Fibroblast of peridontal ligament (primary cell): ENCODE data around the gene THOC7.

Experiments used
- DNase-seq: peaks from one replicate; pipeline ENCODE4 v3.0.0-alpha.2; 2010; ENCODE audit errors: extremely low read depth

THOC7 gene

GRCh38 chr3:63842127-63842526 is 21.5 kb downstream of the THOC7 start:
- no peak for DNase-seq

- DNase-seq = no peak
These were observed 21.9 kb downstream of the THOC7 start for GRCh38 chr3:63841704-63842103.

DNA sequence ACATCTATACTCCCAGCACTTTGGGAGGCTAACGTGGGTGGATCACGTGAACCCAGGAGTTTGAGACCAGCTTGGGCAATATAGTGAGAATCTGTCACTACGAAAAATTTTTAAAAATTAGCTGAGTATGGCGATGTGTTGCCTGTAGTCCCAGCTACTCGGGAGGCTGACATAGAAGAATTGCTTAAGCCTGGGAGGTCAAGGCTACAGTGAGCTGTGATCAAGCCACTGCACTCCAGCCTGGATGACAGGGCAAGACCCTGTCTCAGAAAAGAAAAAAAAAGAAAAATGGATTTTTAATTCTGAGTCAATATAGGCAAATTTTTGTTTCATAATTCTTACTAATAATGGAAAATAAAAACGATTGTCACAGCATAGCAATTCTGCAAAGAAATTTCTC is 31.2 kb downstream of the THOC7 start:
- DNase-seq = no peak

GRCh38 chr3:63830526-63830925 is 33.1 kb downstream of the THOC7 start:
- DNase-seq = no peak

GRCh38 chr3:63824309-63824708 is 39.3 kb downstream of the THOC7 start:
- peak; percentile 63 for DNase-seq

DNA sequence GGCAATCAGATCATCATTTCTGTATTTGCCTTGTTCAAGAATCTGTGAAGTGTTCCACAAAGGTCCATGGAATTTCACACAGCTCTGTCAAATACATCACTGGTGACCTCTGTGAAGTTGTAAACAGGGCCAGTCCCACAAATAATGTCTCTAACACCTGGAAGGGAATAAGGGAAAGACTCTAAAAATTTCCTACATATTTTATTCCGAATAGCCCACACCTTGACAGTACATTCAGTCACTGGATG is 44.5 kb downstream of the THOC7 start, which contains the start of gene C3orf49:
Gene C3orf49, plus strand, starts transcription at position 149 of the 248 bp plus-strand sequence. CDS start 173 bp downstream, outside the sequence.
- no peak for DNase-seq

- peak; percentile 82 for DNase-seq
These were observed 45.1 kb downstream of the THOC7 start for GRCh38 chr3:63818282-63819150.

GRCh38 chr3:63817225-63817624 is 46.4 kb downstream of the THOC7 start:
- DNase-seq = no peak

- peak; percentile 12 for DNase-seq
These were observed 49.4 kb downstream of the THOC7 start for GRCh38 chr3:63814237-63814636.

DNA sequence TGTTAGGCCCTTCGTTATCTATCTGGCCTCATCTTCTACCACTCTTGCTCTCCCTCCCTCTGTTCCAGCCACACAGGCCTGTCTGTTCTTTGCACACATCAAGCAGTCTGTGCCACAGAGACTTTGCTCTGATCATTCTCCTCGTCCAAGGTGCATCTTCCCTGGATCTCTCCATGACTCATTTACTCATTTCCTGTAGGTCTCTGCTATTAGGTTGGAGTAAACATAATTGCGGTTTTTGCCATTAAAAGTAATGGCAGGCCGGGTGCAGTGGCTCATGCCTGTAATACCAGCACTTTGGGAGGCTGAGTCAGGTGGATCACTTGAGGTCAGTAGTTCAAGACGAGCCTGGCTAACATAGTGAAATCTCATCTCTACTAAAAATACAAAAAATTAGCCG is 54.0 kb downstream of the THOC7 start:
- DNase-seq = no peak

DNA sequence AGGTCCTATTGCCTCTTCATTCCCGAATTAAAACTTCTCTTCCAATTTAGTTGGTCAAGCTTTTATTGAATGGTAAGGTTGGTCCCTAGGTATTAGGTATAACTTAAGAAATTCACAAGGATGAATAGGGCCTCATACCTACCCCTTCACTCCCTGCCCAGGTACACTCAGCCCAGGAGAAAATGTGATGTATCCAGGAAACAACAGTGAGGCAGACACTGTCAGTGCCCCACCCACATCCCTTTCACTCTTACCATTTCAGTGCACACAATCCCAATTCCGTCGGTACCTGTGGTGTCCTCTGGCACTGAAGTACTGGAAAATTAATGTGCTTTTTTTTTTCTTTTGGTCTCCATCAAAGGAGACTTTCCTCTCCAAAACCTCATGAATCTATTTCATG is 55.0 kb downstream of the THOC7 start:
- no peak for DNase-seq

GRCh38 chr3:63807961-63808565 is 55.5 kb downstream of the THOC7 start:
- DNase-seq = no peak

DNA sequence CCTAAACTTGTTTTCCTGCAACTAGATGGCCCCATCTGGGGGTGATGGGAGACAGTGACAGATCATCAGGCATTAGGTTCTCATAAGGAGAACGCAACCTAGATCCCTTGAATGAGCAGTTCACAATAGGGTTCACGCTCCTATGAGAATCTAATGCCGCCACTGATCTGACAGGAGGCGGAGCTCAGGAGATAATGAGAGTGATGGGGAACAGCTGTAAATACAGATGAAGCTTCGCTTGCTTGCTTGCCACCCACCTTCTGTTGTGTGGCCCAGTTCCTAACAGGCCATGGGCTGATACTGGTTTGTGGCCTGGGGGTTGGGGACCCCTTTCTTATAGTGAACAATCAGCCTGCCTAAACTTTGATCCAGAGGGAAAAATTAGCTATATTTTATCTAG is 59.7 kb downstream of the THOC7 start:
- DNase-seq = no peak

DNA sequence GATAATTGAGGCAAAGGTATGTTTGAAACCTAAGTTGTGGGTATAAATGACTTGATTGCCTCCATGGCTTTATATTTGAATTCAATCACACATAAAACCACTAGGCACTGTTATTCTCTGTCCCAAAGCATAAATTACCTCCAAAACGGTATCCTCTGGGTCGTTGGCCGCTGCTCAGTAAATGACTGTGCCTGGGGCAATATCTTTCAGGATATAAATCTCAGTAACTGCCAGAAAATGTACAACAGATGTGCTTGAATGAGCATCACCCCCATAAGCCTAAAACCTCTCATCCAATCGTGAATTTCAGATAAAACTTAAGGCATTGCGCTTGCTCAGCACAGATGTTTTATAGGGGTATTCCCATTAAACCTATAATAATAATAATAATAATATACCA is 63.5 kb downstream of the THOC7 start:
- no peak for DNase-seq

GRCh38 chr3:63798949-63799348 is 64.7 kb downstream of the THOC7 start:
- no peak for DNase-seq

DNA sequence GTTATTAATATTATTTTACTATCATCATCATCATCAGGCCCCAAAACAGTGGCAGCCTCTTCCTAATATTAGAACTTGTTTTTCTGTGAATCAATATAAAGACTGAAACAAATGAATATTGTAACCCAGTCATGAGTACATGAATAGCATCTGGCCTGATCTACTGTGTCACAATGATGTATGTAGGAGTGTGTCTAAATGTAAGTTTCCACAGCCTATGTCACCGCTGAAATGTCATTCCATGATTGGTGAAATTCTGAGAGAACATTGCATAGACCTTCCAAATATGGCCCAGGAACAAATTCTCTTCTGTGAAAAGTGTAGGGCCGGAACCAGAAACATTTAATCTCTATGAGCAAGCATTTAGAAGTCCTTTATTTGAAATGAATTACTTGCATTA is 65.1 kb downstream of the THOC7 start:
- no peak for DNase-seq

DNA sequence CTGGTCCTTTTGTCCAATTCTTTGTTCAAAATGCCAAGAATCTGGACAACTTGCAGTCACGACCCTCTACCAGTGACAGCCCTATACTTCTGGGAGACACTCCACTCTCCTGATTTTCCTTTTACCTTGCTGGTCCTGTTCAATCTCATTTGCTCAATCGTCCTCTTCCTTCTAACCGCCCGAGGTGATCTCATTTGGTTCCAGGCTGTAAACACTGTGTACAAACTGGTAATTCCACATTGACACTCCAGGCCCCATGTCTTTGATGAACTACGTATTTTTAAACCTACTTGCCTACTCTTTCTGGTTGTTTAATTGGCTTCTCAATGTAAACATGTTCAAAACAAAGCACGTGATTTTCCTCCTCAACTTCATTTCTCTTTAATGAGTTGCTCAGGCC is 68.2 kb downstream of the THOC7 start:
- no peak for DNase-seq

- DNase-seq = peak; percentile 88
These were observed 71.6 kb downstream of the THOC7 start for GRCh38 chr3:63791974-63792373.
